AG09309 (cell line): Measurements from ENCODE around the gene AMTN.

Source experiments
- DNase-seq: peaks from one replicate; pipeline ENCODE4 v3.0.0-alpha.2; 2010; ENCODE audit warnings: low read depth
- H3K4me3 ChIP-seq: 2 replicates; pipeline ENCODE4 v1.5.1; 2011; ENCODE audit warnings: mild to moderate bottlenecking, low read depth, low read length, moderate library complexity; ENCODE audit not compliant: control insufficient read depth
- CTCF ChIP-seq: IDR thresholded peaks from 2 replicates; pipeline ENCODE4 v1.5.1; 2011; ENCODE audit warnings: mild to moderate bottlenecking, low read depth, low read length, inconsistent platforms; ENCODE audit not compliant: insufficient read depth, control insufficient read depth; ENCODE audit errors: missing control alignments

AMTN gene

DNA sequence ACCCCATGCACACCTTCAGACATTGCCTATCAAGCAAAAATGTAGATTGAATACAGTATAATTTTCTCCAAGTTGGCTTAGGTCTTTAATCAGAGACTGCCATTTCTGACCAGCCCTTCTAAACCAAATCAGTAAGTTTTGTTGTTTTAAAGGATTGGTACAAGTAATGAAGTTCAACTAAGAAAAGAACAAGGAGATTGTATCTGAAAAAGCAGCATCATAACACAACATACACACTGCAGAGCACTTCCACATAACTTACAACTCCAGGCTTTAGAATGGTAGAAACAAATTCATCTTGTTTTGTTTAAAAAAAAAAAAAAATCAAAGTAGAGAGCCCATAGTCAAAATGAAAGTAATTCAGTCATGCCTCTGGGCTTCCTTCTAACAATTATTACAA is 57.6 kb downstream of the AMTN start:
- no peak overlapping the region for H3K4me3 ChIP-seq
- no peak for DNase-seq
- no peak for TF ChIP-seq CTCF

DNA sequence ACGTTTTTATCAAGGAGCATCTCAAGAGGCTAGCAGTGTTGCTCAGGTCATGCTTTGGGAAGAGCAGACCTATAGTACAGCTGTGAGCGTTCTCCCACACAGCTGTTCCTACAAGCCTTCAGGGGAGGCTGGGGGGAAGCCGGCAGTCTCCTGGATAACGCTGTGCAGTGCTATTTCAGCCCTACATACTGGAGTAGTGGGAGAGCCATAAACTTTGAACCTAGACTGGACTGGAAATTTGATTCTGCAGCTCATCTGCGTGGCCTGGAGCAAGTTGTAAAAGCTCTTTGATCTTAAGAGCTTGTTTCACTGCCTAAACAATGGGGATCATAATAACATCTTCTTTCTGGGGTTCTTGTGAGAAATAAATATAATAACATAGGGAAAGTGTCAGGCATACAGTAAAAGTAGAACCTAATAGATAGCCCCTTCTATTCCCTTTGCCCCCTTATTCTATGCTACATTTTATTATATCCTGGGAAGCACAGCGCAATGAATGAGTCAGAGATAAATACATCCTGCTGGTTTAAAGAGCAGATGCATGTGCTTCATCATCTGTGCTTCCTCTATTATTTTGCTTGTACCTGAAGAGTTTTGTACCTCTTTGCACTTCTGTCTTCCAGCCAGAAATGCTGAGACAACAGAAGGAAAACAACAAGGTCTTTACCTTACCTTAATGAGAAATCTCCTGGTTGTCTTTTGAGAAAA is 59.0 kb downstream of the AMTN start:
- DNase-seq = no peak
- TF ChIP-seq CTCF = no peak
- H3K4me3 ChIP-seq = no peak overlapping the region

DNA sequence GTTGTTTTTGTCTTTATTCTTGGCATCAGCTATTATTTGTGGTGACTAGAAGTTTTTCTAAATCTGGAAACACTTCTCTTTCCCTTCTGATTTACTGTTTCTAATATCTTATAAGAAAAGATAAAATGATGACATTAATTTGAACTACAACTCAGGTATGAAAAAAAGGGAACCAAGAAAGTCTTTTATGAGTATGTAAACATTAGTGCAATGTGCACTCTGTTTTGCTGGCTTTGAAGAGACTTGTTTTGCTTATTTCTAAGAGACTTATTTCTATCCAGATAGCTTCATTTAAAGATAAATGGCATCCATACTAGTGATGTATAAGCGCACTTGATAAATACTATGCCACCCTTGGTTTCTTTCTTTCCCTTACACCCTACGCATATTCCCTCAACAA is 63.6 kb downstream of the AMTN start:
- no peak for TF ChIP-seq CTCF
- DNase-seq = no peak
- H3K4me3 ChIP-seq = no peak overlapping the region
